BE2C (cell line): Measurements from ENCODE around the gene SFSWAP.

ENCODE experiments used
- DNase-seq: peaks from one replicate; pipeline ENCODE4 v3.0.0-alpha.2; 2020
- H3K27me3 ChIP-seq: fragments of 250-450 bp; sonication (Bioruptor Pico); 2 replicates; pipeline ENCODE4 v1.5.1; 2020; ENCODE audit warnings: mild to moderate bottlenecking
- H3K36me3 ChIP-seq: fragments of 250-450 bp; sonication (Bioruptor Pico); 2 replicates; pipeline ENCODE4 v1.5.1; 2020; ENCODE audit warnings: mild to moderate bottlenecking
- H3K4me1 ChIP-seq: fragments of 250-450 bp; sonication (Bioruptor Pico); 2 replicates; pipeline ENCODE4 v1.5.1; 2020
- H3K4me3 ChIP-seq: 2 replicates; pipeline ENCODE4 v1.5.1; 2011; ENCODE audit warnings: low read depth, low read length
- H3K9me3 ChIP-seq: fragments of 250-450 bp; sonication (Bioruptor Pico); 2 replicates; pipeline ENCODE4 v1.5.1; 2020
- TF ChIP-seq, protein P1 (sequence below): IDR thresholded peaks from 2 replicates; pipeline ENCODE4 v1.5.1; 2012; ENCODE audit warnings: mild to moderate bottlenecking, low read depth, low read length

Gene SFSWAP

DNA sequence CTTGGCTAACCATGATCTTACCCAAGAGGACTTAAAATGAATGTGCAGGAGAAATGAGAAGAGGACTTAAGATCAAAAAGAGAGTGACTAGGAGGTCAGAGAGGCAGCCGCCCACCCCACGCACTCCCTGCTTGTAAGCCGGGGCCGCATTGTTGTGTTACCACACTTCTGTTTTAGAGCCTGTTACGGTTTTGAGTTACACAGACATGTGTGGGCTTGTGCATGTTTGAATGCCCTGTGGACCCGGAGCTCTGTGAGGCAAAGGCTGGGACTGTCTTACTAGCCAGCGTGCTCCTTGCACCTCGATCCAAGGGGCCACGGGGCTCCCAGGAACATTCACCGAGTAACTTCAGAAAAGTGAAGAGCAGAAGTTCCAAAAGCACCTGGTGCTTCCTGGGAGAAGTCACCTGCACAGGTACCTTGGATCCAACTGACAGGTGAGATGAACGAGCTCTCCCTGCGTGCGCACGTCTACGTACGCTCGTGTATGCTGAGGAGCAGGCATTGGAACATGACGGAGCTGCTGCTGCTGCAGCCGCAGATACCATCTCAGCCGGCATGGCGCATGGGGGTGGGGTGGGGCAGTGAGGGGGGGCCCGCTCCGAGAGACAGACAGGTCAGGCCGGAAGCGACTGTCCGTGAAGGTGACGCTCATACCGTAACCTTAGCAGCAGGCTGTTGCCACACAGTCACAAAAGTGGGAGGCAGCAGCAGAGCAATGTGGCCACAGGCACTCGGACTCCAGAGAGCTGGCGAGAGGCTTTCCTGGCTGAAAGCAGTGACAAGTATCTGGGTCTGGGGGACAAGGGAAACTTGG is 23.7 kb downstream of the SFSWAP start:
- no peak overlapping the region for H3K4me3 ChIP-seq

DNA sequence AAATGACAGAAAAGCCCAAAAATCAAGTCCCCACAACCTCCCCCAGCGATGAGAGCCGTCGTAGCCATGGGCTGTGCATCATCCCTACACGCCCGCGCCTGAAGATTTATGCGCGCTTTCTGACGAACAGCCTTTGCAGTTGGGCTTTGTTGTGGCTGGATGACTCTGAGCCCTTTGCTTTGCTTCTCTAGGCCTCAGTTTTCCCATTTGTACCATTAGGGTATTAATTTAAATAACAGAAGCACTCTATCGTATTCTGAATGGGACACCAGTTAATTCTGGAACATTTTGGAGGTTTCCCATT is 24.2 kb downstream of the SFSWAP start:
- Histone ChIP-seq H3K27me3 (no peaks in the 10 kb centered on the region), H3K4me3 (no peak overlapping the region), H3K36me3 (peaks cover 59% of the 10 kb centered on the region)

More for the DNA sequence above, 23.7 kb downstream of the SFSWAP start:
- TF ChIP-seq, protein P1, sequence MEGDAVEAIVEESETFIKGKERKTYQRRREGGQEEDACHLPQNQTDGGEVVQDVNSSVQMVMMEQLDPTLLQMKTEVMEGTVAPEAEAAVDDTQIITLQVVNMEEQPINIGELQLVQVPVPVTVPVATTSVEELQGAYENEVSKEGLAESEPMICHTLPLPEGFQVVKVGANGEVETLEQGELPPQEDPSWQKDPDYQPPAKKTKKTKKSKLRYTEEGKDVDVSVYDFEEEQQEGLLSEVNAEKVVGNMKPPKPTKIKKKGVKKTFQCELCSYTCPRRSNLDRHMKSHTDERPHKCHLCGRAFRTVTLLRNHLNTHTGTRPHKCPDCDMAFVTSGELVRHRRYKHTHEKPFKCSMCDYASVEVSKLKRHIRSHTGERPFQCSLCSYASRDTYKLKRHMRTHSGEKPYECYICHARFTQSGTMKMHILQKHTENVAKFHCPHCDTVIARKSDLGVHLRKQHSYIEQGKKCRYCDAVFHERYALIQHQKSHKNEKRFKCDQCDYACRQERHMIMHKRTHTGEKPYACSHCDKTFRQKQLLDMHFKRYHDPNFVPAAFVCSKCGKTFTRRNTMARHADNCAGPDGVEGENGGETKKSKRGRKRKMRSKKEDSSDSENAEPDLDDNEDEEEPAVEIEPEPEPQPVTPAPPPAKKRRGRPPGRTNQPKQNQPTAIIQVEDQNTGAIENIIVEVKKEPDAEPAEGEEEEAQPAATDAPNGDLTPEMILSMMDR = no peak
- H3K9me3 ChIP-seq = no peaks in the 10 kb centered on the region
- peaks cover 60% of the 10 kb centered on the region for H3K36me3 ChIP-seq
- DNase-seq = no peak
- no peaks in the 10 kb centered on the region for H3K27me3 ChIP-seq
- no peaks in the 10 kb centered on the region for H3K4me1 ChIP-seq

GRCh38 chr12:131735476-131736445 is 24.9 kb downstream of the SFSWAP start:
- Histone ChIP-seq H3K36me3 (peaks cover 58% of the 10 kb centered on the region), H3K9me3 (no peaks in the 10 kb centered on the region), H3K27me3 (no peaks in the 10 kb centered on the region), H3K4me1 (no peaks in the 10 kb centered on the region), H3K4me3 (no peak overlapping the region)
- TF ChIP-seq, protein P1 = no peak
- no peak for DNase-seq

More for the DNA sequence above, 24.2 kb downstream of the SFSWAP start:
- no peak for DNase-seq
- TF ChIP-seq, protein P1 = no peak
- H3K9me3 ChIP-seq = no peaks in the 10 kb centered on the region
- no peaks in the 10 kb centered on the region for H3K4me1 ChIP-seq

GRCh38 chr12:131736446-131737149 is 25.7 kb downstream of the SFSWAP start:
- TF ChIP-seq, protein P1 = no peak
- DNase-seq = no peak
- H3K9me3 ChIP-seq = no peaks in the 10 kb centered on the region
- no peaks in the 10 kb centered on the region for H3K27me3 ChIP-seq
- no peak overlapping the region for H3K4me3 ChIP-seq
- no peaks in the 10 kb centered on the region for H3K4me1 ChIP-seq
- peaks cover 52% of the 10 kb centered on the region for H3K36me3 ChIP-seq

GRCh38 chr12:131737150-131737827 is 26.4 kb downstream of the SFSWAP start:
- no peaks in the 10 kb centered on the region for H3K4me1 ChIP-seq
- no peaks in the 10 kb centered on the region for H3K9me3 ChIP-seq
- no peak for DNase-seq
- peaks cover 55% of the 10 kb centered on the region for H3K36me3 ChIP-seq
- H3K27me3 ChIP-seq = no peaks in the 10 kb centered on the region
- TF ChIP-seq, protein P1 = no peak
- no peak overlapping the region for H3K4me3 ChIP-seq
